ENCODE results near the gene ZFP92.
"Not testable (repeated sequence)": the region's sequence is repeated elsewhere in the genome, so short reads cannot be mapped to it uniquely, and the experiment has no call there.

Gene ZFP92

DNA sequence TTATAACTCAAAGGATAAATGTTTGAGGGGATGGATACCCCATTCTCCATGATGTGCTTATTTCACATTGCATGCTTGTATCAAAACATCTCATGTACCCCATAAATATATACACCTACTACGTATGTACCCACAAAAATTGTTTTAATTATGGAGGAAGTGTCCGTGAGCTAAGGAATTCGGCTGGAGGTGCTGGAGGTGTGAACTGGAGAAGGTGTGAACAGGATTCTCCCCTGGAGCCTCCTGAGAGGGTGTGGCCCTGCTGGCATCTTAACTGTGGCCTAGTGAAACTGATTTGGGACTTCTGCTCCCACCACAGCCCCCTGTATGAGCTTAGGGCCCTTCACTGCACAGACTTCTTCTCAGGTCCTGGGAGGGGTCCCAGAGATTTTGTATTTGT, 33.5 kb upstream of the ZFP92 start:
- H3K4me1 ChIP-seq (ENCODE audit: control insufficient read depth, insufficient read depth, low read length): no peaks in the 10 kb centered on the region
- no peak overlapping the region for H3K9ac ChIP-seq (ENCODE audit: low read length in 2 of 2)
- H3K27ac ChIP-seq (ENCODE audit: low read length): no peak overlapping the region
- H3K27me3 ChIP-seq (ENCODE audit: control insufficient read depth in 1 of 2, insufficient read depth in 2 of 2, low read length in 2 of 2): peaks cover 0 to 7% of the 10 kb centered on the region in 2 donors
- no peaks in the 10 kb centered on the region for H3K9me3 ChIP-seq (ENCODE audit: control insufficient read depth in 2 of 2, low read length in 2 of 2)
- H3K4me3 ChIP-seq (ENCODE audit: low read length in 2 of 2): no peak overlapping the region
- no peaks in the 10 kb centered on the region for H3K36me3 ChIP-seq (ENCODE audit: control insufficient read depth in 2 of 2, insufficient read depth in 2 of 2, low read length in 2 of 2)

DNA sequence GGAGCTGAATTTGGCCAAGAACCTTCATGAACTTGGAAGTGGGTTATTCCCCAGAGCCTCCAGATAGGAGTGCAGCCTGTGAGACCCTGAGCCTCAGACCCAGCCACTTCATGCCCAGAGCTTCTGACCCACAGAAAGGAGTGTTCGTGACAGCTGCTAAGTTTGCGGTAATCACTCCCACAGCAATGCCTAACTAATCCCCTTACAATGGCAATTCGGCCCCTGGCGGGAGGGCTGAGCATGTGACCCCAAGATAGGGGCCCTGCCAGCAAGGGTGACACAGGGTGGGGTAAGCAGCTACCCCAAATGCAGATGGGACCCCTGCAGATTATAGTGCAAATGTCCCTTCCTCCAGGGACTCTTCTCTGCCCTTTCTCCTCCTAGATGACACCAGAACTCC, 32.7 kb upstream of the ZFP92 start:
- no peak overlapping the region for H3K9ac ChIP-seq (ENCODE audit: low read length in 2 of 2)
- no peaks in the 10 kb centered on the region for H3K9me3 ChIP-seq (ENCODE audit: control insufficient read depth in 2 of 2, low read length in 2 of 2)
- no peaks in the 10 kb centered on the region for H3K4me1 ChIP-seq (ENCODE audit: control insufficient read depth, insufficient read depth, low read length)
- H3K27me3 ChIP-seq (ENCODE audit: control insufficient read depth in 1 of 2, insufficient read depth in 2 of 2, low read length in 2 of 2): peaks cover 0 to 8% of the 10 kb centered on the region in 2 donors
- no peak overlapping the region for H3K27ac ChIP-seq (ENCODE audit: low read length)
- H3K4me3 ChIP-seq (ENCODE audit: low read length in 2 of 2): no peak overlapping the region
- no peaks in the 10 kb centered on the region for H3K36me3 ChIP-seq (ENCODE audit: control insufficient read depth in 2 of 2, insufficient read depth in 2 of 2, low read length in 2 of 2)

DNA sequence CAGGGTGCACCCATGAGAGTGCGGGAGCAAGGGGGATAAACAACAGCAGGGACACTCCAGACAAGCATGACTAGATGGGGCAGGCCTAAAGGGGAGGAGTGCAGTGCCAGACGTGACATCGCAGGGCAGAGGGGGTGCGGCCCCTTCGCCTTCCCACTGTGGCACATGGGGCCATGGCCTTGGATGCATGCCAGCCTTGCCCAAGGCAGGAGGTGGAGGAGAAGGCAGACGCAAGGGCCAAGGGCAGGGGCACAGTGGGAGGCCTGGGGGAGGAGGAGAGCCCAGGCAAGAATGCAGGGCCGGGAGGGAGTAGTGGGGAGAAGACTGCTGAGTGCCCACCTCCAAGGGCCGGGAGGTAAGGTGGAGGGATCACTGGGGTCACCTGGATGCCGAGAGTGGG, 31.8 kb upstream of the ZFP92 start:
- Histone ChIP-seq H3K27me3 (ENCODE audit: control insufficient read depth in 1 of 2, insufficient read depth in 2 of 2, low read length in 2 of 2) (peaks cover 0 to 9% of the 10 kb centered on the region in 2 donors), H3K4me1 (ENCODE audit: control insufficient read depth, insufficient read depth, low read length) (no peaks in the 10 kb centered on the region), H3K4me3 (ENCODE audit: low read length in 2 of 2) (no peak overlapping the region), H3K9me3 (ENCODE audit: control insufficient read depth in 2 of 2, low read length in 2 of 2) (no peaks in the 10 kb centered on the region), H3K9ac (ENCODE audit: low read length in 2 of 2) (no peak overlapping the region), H3K36me3 (ENCODE audit: control insufficient read depth in 2 of 2, insufficient read depth in 2 of 2, low read length in 2 of 2) (no peaks in the 10 kb centered on the region), H3K27ac (ENCODE audit: low read length) (no peak overlapping the region)

DNA sequence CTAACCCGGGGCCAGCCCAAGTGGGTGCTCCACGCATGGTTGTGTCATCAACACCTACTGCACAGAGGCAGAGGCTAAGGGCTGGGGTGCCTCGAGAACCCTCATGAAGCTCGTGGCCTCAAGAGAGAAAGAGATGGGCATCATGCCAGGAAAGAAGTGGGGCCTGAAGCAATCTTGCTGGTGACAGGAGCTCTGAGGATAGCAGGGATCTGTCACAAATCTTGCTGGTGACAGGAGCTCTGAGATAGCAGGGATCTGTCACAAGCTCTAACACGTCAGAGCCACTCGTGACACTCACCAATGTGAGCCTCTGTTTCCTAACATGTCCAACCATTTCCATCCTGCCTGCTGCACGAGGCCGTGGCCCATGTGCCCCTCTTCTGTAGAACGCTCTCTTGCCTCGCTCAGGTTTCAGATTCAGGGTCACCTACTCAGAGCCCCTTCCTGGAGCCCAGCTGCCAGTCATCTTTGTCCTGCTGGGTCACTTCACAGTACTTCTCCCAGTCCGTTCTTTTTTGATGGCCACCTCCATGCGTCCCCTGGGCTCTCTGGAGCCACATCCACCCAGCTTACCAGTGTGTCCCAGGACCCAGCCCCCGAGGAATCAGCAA, 31.2 kb upstream of the ZFP92 start:
- H3K36me3 ChIP-seq (ENCODE audit: control insufficient read depth in 2 of 2, insufficient read depth in 2 of 2, low read length in 2 of 2): no peaks in the 10 kb centered on the region
- no peak overlapping the region for H3K4me3 ChIP-seq (ENCODE audit: low read length in 2 of 2)
- H3K4me1 ChIP-seq (ENCODE audit: control insufficient read depth, insufficient read depth, low read length): no peaks in the 10 kb centered on the region
- peaks cover 0 to 9% of the 10 kb centered on the region in 2 donors for H3K27me3 ChIP-seq (ENCODE audit: control insufficient read depth in 1 of 2, insufficient read depth in 2 of 2, low read length in 2 of 2)
- no peak overlapping the region for H3K9ac ChIP-seq (ENCODE audit: low read length in 2 of 2)
- no peak overlapping the region for H3K27ac ChIP-seq (ENCODE audit: low read length)
- H3K9me3 ChIP-seq (ENCODE audit: control insufficient read depth in 2 of 2, low read length in 2 of 2): no peaks in the 10 kb centered on the region

DNA sequence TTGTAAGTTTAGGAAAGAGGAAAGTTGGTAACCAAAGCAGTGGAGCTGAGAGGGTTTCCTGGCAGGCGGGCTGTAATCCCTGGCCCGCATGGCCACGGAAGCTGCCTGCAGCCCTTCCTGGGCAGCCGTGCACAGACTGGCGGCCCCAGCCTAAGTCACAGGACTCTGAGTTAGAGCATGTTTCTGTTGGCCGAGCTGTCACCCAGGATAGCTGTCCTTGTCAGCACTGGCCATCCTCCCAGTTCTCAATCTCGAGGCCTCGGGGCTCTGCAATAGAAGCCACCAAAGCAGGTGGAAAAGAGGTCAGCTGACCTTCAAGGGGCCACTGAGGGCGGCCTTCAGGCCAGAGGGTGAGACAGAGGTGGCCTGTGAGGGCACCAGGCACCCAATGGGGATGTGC, 30.6 kb upstream of the ZFP92 start:
- no peak overlapping the region for H3K27ac ChIP-seq (ENCODE audit: low read length)
- no peaks in the 10 kb centered on the region for H3K36me3 ChIP-seq (ENCODE audit: control insufficient read depth in 2 of 2, insufficient read depth in 2 of 2, low read length in 2 of 2)
- H3K4me1 ChIP-seq (ENCODE audit: control insufficient read depth, insufficient read depth, low read length): no peaks in the 10 kb centered on the region
- H3K27me3 ChIP-seq (ENCODE audit: control insufficient read depth in 1 of 2, insufficient read depth in 2 of 2, low read length in 2 of 2): peaks cover 0 to 5% of the 10 kb centered on the region in 2 donors
- no peak overlapping the region for H3K9ac ChIP-seq (ENCODE audit: low read length in 2 of 2)
- no peak overlapping the region for H3K4me3 ChIP-seq (ENCODE audit: low read length in 2 of 2)
- H3K9me3 ChIP-seq (ENCODE audit: control insufficient read depth in 2 of 2, low read length in 2 of 2): no peaks in the 10 kb centered on the region

DNA sequence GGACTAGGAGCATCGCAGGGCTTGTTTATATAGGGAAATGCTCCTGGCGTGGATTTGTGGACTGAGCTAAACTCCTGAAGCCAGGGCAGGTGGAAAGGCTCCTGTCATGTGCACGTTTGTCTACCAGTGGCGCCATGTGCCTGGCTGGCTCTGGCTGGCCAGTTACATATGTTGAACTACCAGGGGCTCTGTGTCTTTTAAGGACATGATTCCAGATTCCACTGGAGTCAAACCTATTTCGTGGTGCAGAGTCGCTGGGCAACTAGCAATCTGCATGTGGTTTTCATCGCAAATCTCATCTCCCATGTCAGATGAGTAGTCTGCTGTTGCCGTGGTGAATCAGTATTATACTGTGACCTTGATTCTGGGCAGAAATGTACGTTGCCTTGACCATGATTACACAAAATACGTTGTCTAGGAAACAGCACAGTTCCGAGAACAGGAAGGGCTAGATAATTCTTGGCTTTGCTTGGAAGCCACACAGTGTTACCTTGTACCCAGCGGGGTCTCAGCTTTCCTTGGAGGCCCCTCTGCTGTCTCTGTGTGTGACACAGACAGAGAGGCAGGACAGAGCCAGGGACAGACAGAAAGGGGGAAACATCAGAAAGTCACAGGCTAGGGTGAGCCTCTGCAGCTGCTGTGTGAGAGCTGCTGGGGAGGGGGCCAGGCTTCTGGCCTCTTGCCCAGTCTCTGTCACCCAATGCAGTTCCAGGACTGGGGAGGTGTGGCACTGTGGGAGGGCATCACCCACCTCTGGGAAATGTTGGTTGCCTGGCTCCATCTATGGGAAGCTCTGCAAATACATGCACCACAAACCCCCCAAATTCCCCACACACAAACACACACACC, 29.4 kb upstream of the ZFP92 start:
- Histone ChIP-seq H3K9me3 (ENCODE audit: control insufficient read depth in 2 of 2, low read length in 2 of 2) (no peaks in the 10 kb centered on the region), H3K27me3 (ENCODE audit: control insufficient read depth in 1 of 2, insufficient read depth in 2 of 2, low read length in 2 of 2) (peaks cover 0 to 5% of the 10 kb centered on the region in 2 donors), H3K4me1 (ENCODE audit: control insufficient read depth, insufficient read depth, low read length) (no peaks in the 10 kb centered on the region), H3K4me3 (ENCODE audit: low read length in 2 of 2) (no peak overlapping the region), H3K27ac (ENCODE audit: low read length) (no peak overlapping the region), H3K36me3 (ENCODE audit: control insufficient read depth in 2 of 2, insufficient read depth in 2 of 2, low read length in 2 of 2) (no peaks in the 10 kb centered on the region), H3K9ac (ENCODE audit: low read length in 2 of 2) (no peak overlapping the region)

DNA sequence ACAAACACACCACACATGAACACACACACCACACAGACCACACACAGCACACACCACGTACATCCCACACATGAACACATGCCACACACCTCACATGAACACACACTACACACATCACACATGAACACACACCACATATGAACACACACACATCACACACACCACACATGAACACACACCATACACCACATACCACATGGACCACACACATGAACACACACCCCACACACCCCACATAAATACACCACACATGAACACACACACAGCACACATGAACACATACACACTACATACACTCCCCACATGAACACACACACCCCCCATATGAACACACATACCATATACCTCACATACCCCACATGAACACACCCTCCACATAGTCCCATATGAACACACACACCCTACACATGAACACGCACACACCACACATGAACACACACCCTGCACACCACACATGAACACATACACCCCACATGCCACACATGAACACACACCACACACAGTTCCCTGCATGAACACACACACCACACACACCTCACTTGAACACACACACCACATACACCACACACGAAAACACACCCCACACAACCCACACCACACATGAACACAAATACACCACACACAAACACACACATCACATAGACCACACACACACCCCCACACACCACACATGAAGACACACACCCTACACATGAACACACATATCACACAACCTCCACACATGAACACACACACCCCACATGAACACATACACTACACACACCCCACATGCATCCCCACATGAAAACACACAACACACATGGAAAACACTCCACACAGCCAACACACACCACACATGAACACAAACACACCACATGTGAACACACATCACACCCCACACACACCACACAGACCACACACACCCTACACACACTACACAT, 28.4 kb upstream of the ZFP92 start:
- no peaks in the 10 kb centered on the region for H3K36me3 ChIP-seq (ENCODE audit: control insufficient read depth in 2 of 2, insufficient read depth in 2 of 2, low read length in 2 of 2)
- H3K4me1 ChIP-seq (ENCODE audit: control insufficient read depth, insufficient read depth, low read length): no peaks in the 10 kb centered on the region
- H3K9ac ChIP-seq (ENCODE audit: low read length in 2 of 2): no peak overlapping the region
- no peak overlapping the region for H3K4me3 ChIP-seq (ENCODE audit: low read length in 2 of 2)
- no peak overlapping the region for H3K27ac ChIP-seq (ENCODE audit: low read length)
- peaks cover 0 to 7% of the 10 kb centered on the region in 2 donors for H3K27me3 ChIP-seq (ENCODE audit: control insufficient read depth in 1 of 2, insufficient read depth in 2 of 2, low read length in 2 of 2)
- no peaks in the 10 kb centered on the region for H3K9me3 ChIP-seq (ENCODE audit: control insufficient read depth in 2 of 2, low read length in 2 of 2)

DNA sequence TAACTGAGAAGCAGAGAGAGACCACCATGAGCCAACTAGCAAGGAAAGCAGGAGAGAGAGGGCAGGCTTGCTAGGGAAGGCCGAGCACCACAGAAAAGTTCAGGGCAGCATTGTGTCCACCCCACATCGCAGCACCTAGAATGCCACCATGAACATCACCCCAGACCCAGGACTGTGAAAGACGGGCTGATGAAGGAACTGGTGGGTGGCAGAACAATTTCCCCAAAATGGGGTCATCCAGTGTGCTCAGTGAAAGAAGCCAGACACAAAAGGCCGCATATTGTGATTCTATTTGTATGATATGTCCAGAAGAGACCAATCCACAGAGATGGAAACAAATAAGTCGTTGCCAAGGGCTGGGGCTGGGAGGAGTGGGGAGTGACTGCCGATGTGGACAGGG, 26.9 kb upstream of the ZFP92 start:
- Histone ChIP-seq H3K4me1 (ENCODE audit: control insufficient read depth, insufficient read depth, low read length) (no peaks in the 10 kb centered on the region), H3K36me3 (ENCODE audit: control insufficient read depth in 2 of 2, insufficient read depth in 2 of 2, low read length in 2 of 2) (no peaks in the 10 kb centered on the region), H3K9me3 (ENCODE audit: control insufficient read depth in 2 of 2, low read length in 2 of 2) (no peaks in the 10 kb centered on the region), H3K27ac (ENCODE audit: low read length) (no peak overlapping the region), H3K4me3 (ENCODE audit: low read length in 2 of 2) (no peak overlapping the region), H3K27me3 (ENCODE audit: control insufficient read depth in 1 of 2, insufficient read depth in 2 of 2, low read length in 2 of 2) (peaks cover 0 to 4% of the 10 kb centered on the region in 2 donors), H3K9ac (ENCODE audit: low read length in 2 of 2) (no peak overlapping the region)

DNA sequence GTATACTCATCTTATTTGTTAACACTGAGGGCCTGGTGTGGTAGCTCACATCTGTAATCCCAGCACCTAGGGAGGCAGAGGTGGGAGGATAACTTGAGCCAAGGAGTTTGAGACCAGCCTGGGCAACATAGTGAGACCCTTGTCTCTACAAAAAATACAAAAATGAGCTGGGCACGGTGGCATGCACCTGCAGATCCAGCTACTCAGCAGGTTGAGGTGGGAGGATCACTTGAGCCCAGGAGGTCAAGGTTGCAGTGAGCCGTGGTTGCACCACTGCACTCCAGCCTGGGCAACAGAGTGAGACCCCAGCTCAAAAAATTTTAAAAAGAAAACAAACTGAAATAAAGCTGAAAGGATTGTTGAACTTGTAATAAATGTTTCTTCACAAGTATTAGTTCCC, 26.3 kb upstream of the ZFP92 start:
- not testable (repeated sequence) for H3K27ac ChIP-seq (ENCODE audit: low read length); H3K9ac ChIP-seq (ENCODE audit: low read length in 2 of 2); H3K9me3 ChIP-seq (ENCODE audit: control insufficient read depth in 2 of 2, low read length in 2 of 2); H3K27me3 ChIP-seq (ENCODE audit: control insufficient read depth in 1 of 2, insufficient read depth in 2 of 2, low read length in 2 of 2); H3K4me1 ChIP-seq (ENCODE audit: control insufficient read depth, insufficient read depth, low read length); H3K36me3 ChIP-seq (ENCODE audit: control insufficient read depth in 2 of 2, insufficient read depth in 2 of 2, low read length in 2 of 2); H3K4me3 ChIP-seq (ENCODE audit: low read length in 2 of 2)

DNA sequence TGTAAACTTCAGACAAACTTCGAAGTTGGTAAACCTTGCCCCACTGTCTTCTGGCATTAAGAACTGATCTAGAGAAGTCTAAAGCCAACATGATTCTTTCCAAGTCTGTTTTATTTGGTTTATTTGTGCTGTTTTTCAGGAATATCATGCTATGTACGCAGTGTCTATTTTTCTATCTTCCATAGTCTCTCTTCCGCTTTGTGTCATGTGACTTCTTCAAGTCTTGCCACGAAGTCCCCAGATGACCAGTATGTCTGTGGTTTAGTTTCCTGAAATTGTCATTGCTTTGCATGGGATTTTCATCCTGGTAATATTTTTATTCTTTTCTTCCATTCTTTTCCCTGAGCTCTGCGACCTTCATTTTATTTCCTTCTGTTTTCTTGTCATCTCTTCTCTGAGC, 25.2 kb upstream of the ZFP92 start:
- no peaks in the 10 kb centered on the region for H3K36me3 ChIP-seq (ENCODE audit: control insufficient read depth in 2 of 2, insufficient read depth in 2 of 2, low read length in 2 of 2)
- H3K9ac ChIP-seq (ENCODE audit: low read length in 2 of 2): no peak overlapping the region
- no peak overlapping the region for H3K4me3 ChIP-seq (ENCODE audit: low read length in 2 of 2)
- H3K27ac ChIP-seq (ENCODE audit: low read length): no peak overlapping the region
- H3K9me3 ChIP-seq (ENCODE audit: control insufficient read depth in 2 of 2, low read length in 2 of 2): no peaks in the 10 kb centered on the region
- peaks cover 0 to 4% of the 10 kb centered on the region in 2 donors for H3K27me3 ChIP-seq (ENCODE audit: control insufficient read depth in 1 of 2, insufficient read depth in 2 of 2, low read length in 2 of 2)
- H3K4me1 ChIP-seq (ENCODE audit: control insufficient read depth, insufficient read depth, low read length): no peaks in the 10 kb centered on the region

All from stomach smooth muscle (tissue), 2 donors.